GM19467 (cell line): ENCODE results near the gene LRRC4.
A peak's percentile ranks its signal among the peaks of the same experiment; 100 is the strongest.

ENCODE experiments used
- ATAC-seq: cut with Tn5 transposase; IDR thresholded peaks from one replicate; pipeline ENCODE4 v1.9.1; 2021; ENCODE audit warnings: mild to moderate bottlenecking, moderate library complexity; ENCODE audit not compliant: unreplicated experiment

Gene LRRC4

DNA sequence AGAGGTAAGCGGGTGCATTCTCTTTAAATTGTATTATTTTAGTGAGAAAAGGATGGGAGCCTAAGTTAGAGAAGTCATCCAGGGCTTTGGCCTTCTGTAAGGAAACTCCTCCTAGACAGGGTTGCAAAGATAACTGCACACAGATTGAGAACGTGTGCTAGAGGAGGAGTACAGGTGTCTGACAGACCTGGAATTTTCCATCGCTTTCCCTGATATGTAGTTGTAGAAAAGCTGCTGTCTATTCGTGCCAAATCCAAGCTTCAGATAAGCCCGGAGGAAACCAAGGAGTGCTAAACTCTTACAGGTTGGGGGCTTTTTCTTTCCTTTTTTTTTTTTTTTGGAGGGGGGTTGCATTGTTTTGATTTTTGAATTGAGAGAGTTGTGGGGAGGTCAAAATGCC is 23.1 kb downstream of the LRRC4 start:
- no peak for ATAC-seq

DNA sequence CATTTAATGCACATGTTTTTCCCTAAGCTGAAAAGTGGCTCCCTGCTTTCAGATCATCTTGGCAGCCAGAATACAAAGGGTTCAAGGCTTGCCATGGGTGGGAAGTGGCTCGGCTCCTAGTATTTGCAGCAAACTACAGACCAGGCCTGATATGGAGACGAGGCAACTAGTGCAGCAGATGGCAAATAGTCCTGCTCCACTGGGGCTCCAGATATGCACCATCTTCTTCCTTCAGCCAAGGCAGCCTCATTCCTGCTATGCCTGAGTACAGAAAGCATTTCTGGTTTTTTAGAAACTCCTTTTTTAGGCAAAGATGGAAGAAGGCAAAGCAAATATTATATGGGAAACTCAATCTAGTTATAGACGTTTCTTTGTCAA is 23.9 kb downstream of the LRRC4 start:
- ATAC-seq: no peak

DNA sequence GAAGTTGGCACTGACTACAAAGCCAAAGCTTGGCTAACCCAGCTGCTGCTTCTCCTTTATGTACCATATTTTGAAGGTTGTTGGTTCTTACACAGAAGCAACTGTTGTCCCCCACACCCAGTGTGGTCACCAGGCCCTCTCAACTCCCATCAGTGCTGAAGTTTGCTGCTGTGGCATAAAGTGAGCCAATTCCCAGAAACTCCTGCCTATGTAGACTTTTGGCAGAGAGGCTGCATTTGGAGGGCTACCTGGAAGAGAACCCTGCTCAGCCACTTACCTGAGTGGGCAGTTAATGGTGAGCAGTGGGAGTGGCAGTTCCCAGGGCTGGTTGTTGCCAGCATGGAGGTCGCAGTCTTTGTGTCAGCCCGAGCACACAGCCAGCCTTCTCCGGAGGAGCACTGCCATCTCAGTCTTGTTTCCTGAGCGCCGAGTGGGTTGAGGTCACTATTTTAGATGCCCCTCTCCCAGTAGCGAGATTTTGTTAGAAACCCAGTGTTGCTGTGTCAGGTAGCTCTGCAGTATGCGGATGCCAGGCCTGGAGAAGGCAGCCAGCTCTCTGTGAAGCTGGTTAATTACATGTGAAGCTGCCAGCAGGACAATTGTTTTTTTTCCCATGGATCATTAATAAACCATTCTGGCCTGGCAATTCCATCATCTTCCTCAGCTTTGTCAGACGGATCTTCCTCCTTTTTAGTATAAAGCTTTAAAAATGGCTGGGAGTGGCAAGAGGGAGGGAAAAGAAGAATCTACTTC is 24.5 kb downstream of the LRRC4 start:
- no peak for ATAC-seq

DNA sequence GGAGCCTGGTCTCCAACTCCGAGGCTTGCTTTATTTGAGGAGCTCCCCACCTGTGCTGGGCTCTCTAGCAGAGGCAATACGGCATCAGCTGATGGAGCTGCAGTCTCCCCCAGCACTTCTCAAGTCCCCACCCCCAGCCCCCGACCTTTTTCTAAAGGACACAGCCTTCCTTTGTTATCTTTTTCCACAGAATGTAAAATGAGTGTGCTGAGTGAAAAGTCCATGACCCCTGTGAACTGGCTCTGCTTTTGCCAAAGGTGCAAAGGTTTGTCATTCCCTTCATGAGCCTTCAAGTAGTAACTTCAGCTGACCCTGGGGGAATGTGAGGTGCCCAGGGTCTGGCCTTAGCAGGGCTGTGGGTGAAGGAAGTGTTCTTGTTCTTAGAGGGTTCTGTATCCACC is 25.5 kb downstream of the LRRC4 start:
- ATAC-seq: no peak

DNA sequence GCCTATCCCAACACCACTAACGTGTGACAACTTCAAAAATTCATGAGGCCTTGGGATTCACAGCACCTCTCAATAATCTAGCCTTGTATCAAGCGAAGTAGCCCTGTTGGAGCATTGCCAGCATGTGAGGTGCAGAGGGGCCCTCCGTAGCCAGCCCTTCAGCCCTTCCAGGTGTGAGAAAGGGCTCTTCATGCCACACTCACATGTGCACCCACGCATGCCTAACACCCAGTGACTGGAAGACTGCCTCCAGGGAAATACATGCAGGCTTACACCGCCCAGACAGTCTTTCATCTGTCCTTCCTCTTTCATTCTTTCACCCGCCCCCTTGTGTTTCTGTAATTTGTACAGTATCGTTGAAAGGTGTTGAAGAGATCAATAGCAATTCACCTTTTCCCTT is 26.1 kb downstream of the LRRC4 start:
- ATAC-seq: no peak

DNA sequence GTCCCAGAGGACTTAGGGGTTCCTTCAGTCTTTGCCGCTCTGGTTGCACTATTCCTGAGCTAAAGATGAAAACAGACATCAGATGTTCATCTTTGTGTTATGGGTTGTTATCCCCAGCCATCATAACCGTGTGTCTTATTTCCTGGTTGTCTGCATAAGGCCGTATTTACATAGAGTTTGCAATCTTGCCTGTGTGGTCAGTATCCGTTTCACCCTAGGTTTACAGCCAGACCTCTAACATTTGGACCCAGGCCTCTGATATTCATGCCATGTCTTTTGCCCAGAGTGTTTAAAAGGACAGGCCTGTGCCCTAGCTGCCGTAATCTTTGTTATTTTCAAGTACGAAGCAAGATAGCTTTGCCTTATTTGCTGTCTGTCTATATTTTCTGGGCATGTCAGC is 26.6 kb downstream of the LRRC4 start:
- no peak for ATAC-seq

DNA sequence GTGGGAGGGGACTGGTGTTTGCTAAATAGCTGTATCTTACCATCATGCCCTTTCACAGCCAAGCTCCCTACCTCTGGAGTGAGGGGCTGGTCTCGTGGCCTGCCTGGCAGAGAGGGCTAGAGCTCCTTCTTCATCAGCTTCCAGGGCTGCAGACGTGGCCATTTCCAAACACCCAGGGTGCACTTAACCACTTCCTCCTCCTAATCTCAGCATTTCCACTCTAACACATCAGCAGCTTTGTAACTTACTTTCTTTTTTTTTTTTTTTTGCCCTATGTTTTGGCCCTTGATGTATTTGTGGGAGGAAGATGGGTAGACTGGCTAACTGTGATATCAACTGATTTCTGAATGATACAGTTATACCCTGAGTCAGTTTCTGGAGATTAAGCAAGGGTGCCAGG is 27.4 kb downstream of the LRRC4 start:
- no peak for ATAC-seq

DNA sequence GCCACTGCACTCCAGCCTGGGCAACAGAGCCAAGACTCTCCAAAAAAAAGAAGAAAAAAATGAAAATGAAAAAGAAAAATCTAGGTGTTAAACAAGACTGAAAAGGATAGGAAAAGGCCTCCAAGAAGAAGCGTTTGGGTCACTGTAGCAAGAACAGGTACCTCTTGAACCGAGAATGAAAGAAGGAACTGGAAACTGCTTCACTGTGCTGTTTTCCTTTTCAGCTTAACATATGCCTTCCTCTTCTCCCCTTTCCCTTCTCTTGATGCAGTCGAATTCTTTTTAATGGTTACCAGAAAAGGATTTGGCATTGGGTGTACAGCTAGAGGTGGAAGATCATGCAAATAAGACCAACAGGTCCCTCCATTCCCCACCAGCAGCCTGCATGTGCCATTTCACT is 28.1 kb downstream of the LRRC4 start:
- ATAC-seq: peak; percentile 55

DNA sequence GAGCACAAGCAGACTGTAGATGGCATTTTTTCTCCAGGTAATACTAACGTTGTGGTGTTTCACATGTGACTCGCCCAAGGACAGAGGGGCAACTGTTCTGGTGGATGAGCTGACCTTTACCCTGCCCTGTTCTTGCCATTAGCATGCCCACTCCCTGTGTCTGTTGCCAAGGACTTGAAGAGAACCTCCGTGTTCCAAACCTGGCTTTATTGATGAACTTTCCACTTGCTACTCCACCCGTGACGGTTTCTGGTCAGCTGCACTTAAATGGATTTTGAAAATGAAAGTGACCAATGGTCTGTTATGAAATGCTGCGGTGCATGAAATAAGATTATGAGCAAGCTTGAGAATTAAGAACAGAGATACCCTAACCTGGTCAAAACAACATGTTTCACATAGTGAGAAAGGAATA is 30.4 kb downstream of the LRRC4 start:
- peak; percentile 45 for ATAC-seq

DNA sequence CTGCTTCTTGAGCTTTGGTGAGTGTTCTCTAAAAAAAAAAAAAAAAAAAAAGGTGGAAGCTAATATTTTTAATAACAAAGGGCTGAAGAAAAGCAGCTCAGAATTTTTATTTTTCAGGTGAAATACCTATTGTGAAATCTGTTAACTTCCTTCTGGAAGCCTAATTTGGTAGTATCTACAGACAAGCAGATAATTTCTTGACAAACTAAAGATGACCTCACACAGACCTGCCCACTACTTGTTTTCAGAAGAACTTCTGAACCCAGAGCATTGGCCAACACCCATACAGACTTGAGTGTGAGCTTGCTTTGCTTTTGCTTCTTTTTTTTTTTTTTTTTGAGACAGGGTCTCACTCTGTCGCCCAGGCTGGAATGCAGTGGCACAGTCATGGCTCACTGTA is 31.2 kb downstream of the LRRC4 start:
- ATAC-seq: no peak

DNA sequence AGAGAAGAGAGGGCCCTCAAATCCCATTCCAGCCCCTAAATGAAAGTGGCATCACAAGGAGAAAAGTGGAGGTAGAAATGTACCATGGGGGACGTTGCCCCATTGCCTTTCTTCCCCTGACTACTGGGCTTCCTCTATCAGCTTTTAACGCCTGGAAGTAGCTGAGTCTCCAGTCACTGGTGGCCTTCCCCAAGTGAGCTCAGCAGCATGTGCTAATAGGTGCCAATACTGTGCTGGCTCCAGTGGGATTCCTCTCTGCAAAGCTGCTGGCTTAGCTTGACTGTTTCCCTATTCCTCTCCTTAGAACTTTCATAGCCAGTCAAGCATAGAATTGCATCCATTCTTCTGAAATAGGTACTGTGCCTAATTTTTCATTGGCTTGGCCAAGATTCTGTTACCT is 32.6 kb downstream of the LRRC4 start:
- no peak for ATAC-seq

DNA sequence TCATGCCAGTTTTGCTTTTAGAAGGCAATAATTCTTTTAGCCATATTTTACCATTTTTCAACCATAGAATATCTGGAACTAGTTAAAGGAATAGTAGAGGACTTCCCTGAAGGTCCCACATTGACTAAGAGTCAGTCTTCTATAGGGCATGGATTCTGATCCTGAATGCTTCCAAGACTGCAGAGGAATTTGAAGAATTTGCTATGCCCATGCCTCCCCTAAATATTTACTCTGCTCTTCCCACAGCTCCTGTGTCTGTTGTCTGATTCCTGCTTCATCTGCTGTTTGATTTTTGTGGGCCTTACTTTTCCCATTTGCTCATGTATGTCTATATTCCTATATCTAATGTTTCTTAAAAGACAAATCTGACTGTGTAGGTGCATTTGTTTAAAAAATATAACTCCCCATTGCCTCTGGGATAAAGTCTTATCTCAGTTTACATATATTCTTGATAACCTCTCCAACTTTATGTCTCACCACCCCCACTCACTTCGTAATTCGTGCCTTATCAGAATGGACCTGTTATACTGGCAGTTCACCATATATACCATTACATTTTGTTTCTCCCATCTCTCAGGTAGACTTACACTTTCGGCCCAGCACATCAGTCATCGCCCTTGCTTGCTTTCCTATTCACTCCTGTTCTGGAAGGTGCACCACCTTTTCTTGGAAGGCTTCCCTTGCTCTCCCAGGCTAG is 33.9 kb downstream of the LRRC4 start:
- ATAC-seq: no peak

DNA sequence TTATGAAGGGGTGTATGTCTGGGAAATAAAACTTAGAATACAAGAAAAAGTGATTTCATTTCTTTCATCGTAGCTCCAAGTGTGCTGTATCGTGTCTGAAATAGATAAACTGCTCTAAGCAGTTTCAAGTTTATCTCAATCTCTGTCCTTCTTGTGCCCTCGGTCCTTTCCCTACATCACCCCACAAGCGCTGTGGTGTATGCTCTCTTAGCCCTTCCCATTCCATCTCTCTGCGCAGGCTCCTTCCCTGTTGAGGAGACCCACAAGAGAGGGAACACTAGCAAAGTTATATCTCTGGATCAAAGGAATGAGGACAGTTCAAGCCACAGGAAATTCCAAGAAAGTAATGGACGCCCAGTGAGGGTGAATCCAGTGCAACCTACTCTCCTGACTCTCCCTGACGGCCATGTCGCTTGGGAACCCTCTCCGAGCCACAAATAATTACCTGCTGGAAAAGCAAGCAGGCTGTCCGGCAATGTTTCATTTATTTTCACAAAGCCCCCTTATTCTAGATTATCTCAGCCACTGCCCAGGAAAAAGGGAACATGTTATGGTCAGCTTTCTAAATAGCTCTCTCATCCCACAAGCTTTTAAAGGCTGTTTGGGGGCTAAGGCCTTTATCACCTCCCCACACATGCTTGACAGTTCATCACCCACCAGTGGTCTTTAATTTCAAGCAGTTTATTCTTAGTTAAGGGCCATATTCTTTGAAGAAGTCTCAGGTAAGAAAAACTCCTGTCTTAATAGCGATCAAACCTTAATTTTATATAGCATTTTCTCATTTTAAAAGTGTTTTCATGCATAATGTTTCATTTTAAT is 34.8 kb downstream of the LRRC4 start:
- no peak for ATAC-seq

DNA sequence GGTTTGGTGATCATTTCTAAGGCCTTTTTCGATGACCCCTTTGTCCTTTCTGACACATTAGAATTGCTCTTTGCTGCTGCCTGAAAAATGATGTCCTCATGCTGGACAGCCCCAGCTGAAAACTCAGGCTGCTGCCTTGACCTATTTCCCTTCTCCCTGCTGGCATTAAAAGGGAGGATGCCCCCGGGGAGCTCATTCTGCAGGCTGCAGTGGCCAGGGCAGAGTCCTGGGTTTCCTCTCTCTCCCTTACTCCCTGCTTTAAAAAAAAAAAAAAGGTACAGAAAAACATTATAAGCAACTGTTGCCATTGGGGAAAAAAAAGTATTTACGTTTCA is 35.4 kb downstream of the LRRC4 start:
- no peak for ATAC-seq

DNA sequence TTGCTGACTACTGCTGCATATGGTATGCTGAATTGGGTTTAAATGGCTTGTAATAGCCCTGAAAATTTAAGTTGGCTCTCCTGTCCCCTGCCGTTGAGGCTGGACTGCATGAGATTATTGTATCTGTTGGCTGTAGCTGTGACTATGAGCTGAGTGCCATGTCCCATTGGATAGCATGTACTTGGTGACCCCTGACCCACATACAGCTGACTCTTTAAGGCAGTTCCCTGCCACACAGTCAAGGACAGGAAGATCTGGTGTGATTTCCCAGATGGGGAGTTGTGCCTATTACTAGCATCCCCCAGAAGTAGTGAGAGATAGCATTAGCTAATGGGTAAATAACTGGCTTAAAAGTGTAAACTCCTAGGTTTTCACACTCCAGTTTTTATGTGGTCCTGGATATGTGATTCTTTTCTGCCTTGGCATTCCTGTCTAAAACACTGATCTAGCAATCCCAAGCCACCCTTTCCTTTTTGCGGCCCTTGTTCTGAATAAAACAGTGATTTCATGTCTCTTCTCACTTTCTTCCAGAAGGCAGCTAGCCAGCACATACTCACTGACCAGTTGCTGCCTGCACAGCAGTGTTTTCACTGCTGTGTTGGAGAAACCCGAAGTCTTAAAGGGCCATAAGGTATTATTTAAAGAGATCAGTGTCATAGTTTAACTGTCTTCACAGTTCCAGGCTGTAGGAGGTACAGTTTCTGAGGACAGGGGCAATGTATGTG is 35.9 kb downstream of the LRRC4 start:
- no peak for ATAC-seq

DNA sequence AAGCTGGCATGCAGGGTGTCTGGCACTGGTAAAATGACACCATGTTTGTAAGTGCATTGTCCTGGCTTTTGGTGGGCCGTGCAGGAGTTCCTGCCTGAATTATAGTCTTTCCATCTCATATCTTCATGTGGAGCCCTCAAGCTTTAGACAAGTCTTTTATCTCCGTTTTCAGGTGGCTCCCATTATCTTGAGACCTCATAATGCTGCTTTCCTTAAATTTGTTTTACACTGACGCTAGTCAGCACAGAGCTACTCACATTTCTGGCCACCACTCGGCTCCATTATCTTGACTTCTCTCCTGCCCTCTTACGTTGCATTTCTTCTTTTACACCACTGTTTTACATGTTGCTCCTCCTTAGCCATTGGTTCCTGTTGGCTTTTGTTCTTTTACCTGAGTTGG is 37.2 kb downstream of the LRRC4 start:
- no peak for ATAC-seq

DNA sequence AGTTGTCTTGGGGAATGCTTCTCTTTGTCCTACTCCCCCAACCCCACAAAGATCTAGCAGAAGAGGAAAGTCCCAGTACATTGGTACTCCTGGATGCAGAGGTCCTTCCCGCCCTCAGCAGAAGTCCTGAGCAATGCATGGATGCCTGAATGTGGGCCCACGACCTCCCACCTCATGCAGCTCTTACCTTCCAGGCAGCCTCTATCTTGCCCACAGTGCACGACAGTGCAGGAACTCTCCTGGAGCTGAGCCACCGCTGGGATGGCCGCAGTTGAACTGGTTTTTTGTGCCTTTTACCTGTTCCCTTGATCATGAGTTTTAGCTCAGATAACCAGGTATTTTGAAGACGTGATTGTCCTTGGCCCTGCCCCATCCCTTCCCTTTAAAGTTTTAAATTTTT is 37.9 kb downstream of the LRRC4 start:
- no peak for ATAC-seq

DNA sequence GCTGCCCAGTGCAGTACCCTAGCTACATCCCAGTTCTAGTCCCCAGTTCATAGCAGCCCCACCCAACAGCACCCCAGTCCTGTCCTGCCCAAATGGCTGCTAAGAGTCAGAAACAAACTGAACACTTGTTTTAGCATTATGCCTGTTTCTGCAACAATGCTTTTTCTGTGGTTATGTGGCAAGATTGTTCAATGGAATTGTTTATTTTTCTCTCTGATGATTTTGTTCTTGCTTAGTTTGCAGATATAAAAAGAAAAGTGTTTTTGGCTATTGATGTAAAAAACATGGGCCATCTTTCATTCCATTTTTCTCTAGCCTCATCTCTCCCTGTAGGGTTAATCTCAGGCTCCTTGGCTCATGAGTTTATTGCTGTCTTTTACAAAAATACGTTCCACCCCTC is 42.5 kb downstream of the LRRC4 start:
- no peak for ATAC-seq

DNA sequence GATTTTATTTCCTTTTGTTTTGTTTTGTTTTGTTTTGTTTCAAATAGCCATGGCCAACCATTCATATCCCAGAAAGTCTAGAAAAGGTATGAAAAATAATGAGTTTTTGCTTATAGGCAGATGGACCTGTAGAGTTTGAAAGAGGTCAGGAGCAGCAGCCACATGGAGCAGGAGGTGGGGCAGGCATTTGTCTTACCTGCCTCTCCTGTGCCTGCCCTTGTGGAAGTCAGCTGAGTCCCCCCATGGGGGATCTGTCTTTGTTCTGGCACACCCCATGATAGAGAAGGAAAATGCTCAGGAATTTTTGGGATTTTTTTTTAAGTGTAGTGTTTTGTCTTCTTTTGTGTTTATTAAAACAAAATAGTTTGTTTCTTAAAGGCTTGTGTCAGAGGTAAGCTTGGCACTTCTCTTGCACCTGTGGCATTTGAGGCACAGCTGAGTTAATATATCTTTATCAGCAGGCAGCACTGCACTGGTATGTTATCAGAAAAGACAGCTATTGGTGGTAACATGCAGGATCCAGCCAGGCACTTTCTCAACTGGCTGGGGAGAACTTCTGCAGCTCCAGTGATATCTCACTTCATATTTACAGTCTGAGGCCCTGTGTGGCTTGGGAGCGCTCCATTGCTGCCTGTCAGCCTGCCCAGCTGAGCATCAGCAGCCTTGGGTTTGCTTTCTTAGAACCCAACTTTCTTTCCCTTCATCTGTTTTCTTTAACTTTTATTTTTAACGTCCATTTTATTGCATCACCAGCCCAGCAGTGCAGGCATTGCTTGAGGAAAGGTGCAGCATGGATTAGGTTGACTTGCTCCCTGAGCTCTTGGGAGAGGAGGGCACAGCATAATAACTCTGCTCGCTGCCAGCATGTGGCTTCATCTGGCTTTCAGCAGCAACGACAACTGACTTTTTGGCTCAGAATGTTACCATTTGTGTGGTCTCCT is 44.4 kb downstream of the LRRC4 start:
- no peak for ATAC-seq

DNA sequence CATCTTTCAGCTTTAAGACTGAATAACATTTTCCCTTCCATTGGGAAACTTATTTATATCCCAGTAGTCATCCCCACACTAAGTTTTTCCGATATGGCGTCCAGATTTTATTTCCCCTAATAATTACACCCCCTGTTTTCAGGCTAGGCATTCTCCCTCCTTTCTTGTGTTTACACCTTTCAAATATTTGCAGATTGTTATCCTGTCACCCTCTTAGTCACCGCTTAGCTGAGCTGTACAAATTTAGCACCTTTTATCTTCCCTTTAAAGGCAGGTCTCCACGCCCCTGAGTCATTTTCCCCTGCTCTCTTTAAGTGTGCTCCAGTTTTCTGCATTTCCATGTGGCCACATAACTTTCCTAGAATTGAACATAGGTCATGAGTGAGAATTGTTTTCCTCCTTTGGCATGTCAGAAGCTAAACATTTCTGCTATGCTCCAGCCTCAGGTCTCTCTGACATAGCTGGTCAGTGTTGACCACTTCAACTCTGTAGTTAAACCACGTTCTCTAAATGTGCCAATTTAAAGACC is 47.4 kb downstream of the LRRC4 start:
- ATAC-seq: no peak
